ENCODE results near the gene TAF1D. TPM values are rescaled to one million over a fixed set of nuclear protein-coding genes. Genes with fewer than 3 reads are reported as not detected.
A peak's percentile ranks its signal among the peaks of the same experiment; 100 is the strongest.

The TAF1D gene
- polyA plus RNA-seq, 3 donors: 5.9 to 68.3 (median 7.4) TPM

GRCh38 chr11:93730108-93731107, 10.9 kb downstream of the TAF1D start:
- H3K27ac ChIP-seq (ENCODE audit: low read depth in 1 of 2, low read length in 2 of 2): peak overlapping the region in 1 of 2 donors; percentile 28
- no peaks in the 10 kb centered on the region for H3K27me3 Mint-ChIP-seq (ENCODE audit: low read depth in 3 of 3)
- H3K4me3 Mint-ChIP-seq: no peak overlapping the region
- no peak overlapping the region for H3K4me2 ChIP-seq (replicated peaks; ENCODE audit: extremely low read depth, low read length, poor library complexity, severe bottlenecking)
- H3K9me3 ChIP-seq (replicated peaks in 1 of 2; ENCODE audit: control insufficient read depth in 1 of 2, insufficient read depth in 1 of 2, low read length in 2 of 2): no peaks in the 10 kb centered on the region
- peak overlapping the region in 2 of 7 donors; percentile 26 to 41 for H3K27ac Mint-ChIP-seq
- H2AFZ ChIP-seq (ENCODE audit: insufficient read depth, low read depth, low read length, poor library complexity, severe bottlenecking): no peak overlapping the region
- no peaks in the 10 kb centered on the region for H3K27me3 ChIP-seq (ENCODE audit: control insufficient read depth in 2 of 2, insufficient read depth in 2 of 2, low read length in 2 of 2)
- WGBS (ENCODE audit: insufficient coverage): 100% methylated on average over 1 of the region's 5 CpGs
- H3K36me3 Mint-ChIP-seq: peaks cover 72 to 90% of the 10 kb centered on the region in 2 donors
- no peak for DNase-seq
- no peak overlapping the region for H3K9ac ChIP-seq (ENCODE audit: insufficient read depth, low read length, poor library complexity, severe bottlenecking)
- intact Hi-C loops (cut with micrococcal nuclease): no loop called here
- peaks cover 9% of the 10 kb centered on the region for H3K4me1 Mint-ChIP-seq
- peaks cover 52% of the 10 kb centered on the region for H4K20me1 ChIP-seq (ENCODE audit: insufficient read depth, low read length)
- H3K4me3 ChIP-seq (replicated peaks in 1 of 3; ENCODE audit: low read depth in 2 of 3, low read length in 3 of 3): no peak overlapping the region
- H3K36me3 ChIP-seq (replicated peaks in 1 of 2; ENCODE audit: control insufficient read depth in 1 of 2, insufficient read depth in 2 of 2, low read length in 2 of 2): peaks cover 91 to 100% of the 10 kb centered on the region in 2 donors
- no peaks in the 10 kb centered on the region for H3K4me1 ChIP-seq (ENCODE audit: control insufficient read depth in 1 of 2, insufficient read depth in 2 of 2, low read length in 2 of 2)
- TF ChIP-seq CTCF (IDR thresholded peaks at IDR 0.05): no peak
- no peaks in the 10 kb centered on the region for H3K9me3 Mint-ChIP-seq
- H3K79me2 ChIP-seq (ENCODE audit: insufficient read depth, low read length): peaks cover 10% of the 10 kb centered on the region

GRCh38 chr11:93729129-93729616, 12.1 kb downstream of the TAF1D start:
- intact Hi-C loops (cut with micrococcal nuclease): no loop called here
- H3K4me2 ChIP-seq (replicated peaks; ENCODE audit: extremely low read depth, low read length, poor library complexity, severe bottlenecking): no peak overlapping the region
- H2AFZ ChIP-seq (ENCODE audit: insufficient read depth, low read depth, low read length, poor library complexity, severe bottlenecking): no peak overlapping the region
- no peaks in the 10 kb centered on the region for H3K4me1 ChIP-seq (ENCODE audit: control insufficient read depth in 1 of 2, insufficient read depth in 2 of 2, low read length in 2 of 2)
- H4K20me1 ChIP-seq (ENCODE audit: insufficient read depth, low read length): peaks cover 40% of the 10 kb centered on the region
- no peaks in the 10 kb centered on the region for H3K79me2 ChIP-seq (ENCODE audit: insufficient read depth, low read length)
- H3K36me3 Mint-ChIP-seq: peaks cover 65 to 88% of the 10 kb centered on the region in 2 donors
- no peaks in the 10 kb centered on the region for H3K9me3 Mint-ChIP-seq
- no peak for TF ChIP-seq CTCF (IDR thresholded peaks at IDR 0.05)
- WGBS (ENCODE audit: insufficient coverage): 100% methylated on average over 3 of the region's 5 CpGs
- H3K27ac ChIP-seq (ENCODE audit: low read depth in 1 of 2, low read length in 2 of 2): peak overlapping the region in 1 of 2 donors; percentile 28
- no peak for DNase-seq
- H3K27me3 Mint-ChIP-seq (ENCODE audit: low read depth in 3 of 3): no peaks in the 10 kb centered on the region
- H3K4me1 Mint-ChIP-seq: peaks cover under 1% of the 10 kb centered on the region
- H3K4me3 Mint-ChIP-seq: no peak overlapping the region
- no peaks in the 10 kb centered on the region for H3K27me3 ChIP-seq (ENCODE audit: control insufficient read depth in 2 of 2, insufficient read depth in 2 of 2, low read length in 2 of 2)
- no peak overlapping the region for H3K9ac ChIP-seq (ENCODE audit: insufficient read depth, low read length, poor library complexity, severe bottlenecking)
- peak overlapping the region in 1 of 7 donors; percentile 17 for H3K27ac Mint-ChIP-seq
- H3K9me3 ChIP-seq (replicated peaks in 1 of 2; ENCODE audit: control insufficient read depth in 1 of 2, insufficient read depth in 1 of 2, low read length in 2 of 2): no peaks in the 10 kb centered on the region
- peaks cover 87 to 100% of the 10 kb centered on the region in 2 donors for H3K36me3 ChIP-seq (replicated peaks in 1 of 2; ENCODE audit: control insufficient read depth in 1 of 2, insufficient read depth in 2 of 2, low read length in 2 of 2)
- no peak overlapping the region for H3K4me3 ChIP-seq (replicated peaks in 1 of 3; ENCODE audit: low read depth in 2 of 3, low read length in 3 of 3)

Data from CD14-positive monocyte (primary cell).